ENCODE results near the gene IFIT1.
"Not testable (repeated sequence)": the region's sequence is repeated elsewhere in the genome, so short reads cannot be mapped to it uniquely, and the experiment has no call there.

Gene IFIT1

DNA sequence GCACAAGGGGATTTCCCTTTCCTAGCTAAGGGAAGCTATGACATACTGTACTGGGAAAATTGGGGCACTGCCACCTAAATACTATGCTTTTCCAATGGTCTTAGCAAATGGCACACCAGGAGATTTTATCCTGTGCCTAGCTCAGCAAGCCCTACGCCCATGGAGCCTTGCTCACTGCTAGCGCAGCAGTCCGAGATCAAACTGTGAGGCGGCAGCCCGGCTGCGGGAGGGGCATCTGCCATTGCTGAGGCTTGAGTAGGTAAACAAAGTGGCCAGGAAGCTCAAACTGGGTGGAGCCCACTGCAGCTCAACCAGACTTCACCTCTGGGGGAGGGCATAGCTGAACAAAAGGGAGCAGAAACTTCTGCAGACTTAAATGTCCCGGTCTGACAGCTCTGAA, 52.4 kb downstream of the IFIT1 start:
- DNase-seq, result not testable (repeated sequence)

DNA sequence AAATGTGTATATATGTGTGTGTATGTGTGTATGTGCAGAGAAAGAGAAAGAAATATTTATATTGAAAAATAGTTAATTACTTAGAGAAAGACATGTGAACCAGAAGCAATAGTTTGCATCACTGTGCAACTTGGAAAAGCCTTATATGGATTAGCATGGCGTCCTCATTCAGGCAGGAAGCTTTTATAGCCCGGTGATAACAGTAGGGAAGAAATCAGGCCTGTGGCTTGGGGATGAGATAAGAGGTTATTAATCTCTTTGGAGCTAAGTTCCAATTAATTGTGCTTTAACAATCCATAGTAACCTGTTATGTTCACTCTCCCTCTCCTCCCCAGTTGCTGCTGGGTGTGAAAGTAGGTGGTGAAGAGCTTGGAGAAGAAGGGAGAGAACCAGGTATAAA, 58.5 kb downstream of the IFIT1 start:
- no peak for DNase-seq

DNA sequence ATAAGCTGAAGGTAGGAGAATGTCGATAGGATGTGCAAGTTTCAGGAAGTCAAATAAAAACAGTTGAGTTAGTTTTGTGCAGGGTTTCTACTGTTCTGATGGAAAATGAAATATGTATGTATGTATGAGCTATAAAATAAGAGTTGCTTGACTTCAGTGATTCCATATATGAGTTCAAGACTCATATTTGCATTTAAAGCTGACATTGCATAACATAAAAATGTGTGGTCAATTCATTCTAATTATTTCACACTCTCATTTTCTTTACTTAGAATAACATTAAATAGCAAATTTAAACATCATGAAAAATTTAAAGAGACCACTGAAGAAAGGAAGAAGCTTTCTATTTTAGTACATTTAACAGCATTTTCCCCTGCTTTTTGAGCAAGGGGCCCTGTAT, 59.8 kb downstream of the IFIT1 start:
- no peak for DNase-seq

DNA sequence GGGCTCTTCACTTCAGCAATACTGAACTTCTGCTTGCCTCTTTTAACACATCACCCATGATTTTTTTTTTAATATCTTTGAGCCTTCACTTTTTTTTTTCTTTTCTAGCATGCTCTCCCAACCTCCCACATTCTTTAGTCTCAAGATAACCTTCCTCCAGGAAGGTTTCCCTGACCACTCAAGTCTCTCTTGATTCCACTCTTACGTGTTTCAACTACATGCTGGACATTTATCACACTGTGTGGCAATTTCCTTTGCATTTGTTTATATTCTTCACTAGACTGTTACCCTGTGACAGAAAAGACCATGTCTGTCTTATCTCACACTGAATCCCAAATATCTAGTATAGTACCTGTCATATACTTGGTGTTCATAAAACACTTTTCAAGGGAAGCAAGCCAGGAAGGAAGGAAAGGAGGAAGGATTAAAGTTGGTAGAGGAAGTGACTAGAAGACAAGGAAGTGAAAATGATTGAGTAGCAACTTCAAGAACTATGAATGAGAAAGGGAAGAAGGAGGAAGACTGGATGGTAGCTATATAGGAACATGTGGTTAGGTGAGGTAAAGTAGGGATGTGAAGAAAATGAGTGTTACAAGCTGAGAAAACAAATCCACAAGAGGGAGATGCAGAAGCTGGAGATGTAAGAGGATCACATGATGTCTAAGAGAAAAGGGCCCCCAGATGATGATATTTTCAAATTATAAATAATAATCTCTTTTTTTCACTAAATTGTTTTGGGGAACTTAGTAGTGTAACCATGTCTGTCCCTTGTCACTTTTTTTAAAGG, 62.3 kb downstream of the IFIT1 start:
- DNase-seq, result no peak
